Activated gamma-delta T cell treated with anti-CD3 and anti-CD28 coated beads, Interleukin-2, amount 50 U/mL, for 16 hours (primary cell): ENCODE measurements around the gene RBAK.
"Not testable (repeated sequence)": the region's sequence is repeated elsewhere in the genome, so short reads cannot be mapped to it uniquely, and the experiment has no call there.

Experiments used
- DNase-seq: peaks from one replicate; pipeline ENCODE4 v3.0.0-alpha.2; 2020; ENCODE audit warnings: low read depth

Gene RBAK

DNA sequence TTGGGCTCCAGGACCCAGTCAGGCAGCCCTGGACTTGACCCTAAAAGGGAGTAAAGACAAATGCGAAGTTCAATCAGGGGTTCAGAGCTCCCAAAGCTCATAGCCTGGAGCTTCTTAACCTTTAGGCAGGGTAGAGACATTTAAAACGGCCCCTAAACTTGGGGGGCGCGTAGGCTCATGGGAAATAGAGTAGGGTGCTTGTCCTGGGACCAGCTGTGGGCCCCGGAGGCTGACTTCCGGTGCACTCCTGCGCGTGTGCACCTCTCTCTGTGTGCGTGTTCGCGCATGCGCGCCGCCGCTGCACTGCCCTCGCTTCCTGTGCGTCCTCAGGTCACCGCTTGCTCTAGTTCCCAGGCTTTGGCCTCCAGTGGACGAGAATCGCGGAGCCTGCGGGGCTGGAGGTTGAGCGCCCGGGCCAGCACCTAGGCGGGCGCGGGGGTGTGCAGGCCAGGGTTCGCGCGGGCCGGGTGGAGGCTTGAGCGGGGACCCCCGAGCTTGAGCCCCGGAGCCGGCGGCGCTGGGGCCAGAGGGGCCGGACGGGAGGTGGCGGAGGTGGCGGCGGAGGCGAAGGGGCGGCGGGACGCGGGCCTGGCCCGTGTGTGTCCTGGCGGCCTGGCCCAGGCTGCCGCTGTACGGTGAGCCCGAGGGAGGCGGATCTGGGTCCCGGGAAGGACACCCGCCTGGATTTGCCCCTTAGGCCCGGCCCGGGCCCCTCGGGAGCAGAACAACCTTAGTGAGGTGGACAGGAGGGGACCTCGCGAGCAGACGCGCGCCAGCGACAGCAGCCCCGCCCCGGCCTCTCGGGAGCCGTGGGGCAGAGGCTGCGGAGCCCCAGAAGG, at the start of gene RBAK:
Gene RBAK, plus strand, starts transcription at position 303 of the 839 bp plus-strand sequence. CDS start 2,217 bp downstream, outside the sequence.
- peak; percentile 77 for DNase-seq

DNA sequence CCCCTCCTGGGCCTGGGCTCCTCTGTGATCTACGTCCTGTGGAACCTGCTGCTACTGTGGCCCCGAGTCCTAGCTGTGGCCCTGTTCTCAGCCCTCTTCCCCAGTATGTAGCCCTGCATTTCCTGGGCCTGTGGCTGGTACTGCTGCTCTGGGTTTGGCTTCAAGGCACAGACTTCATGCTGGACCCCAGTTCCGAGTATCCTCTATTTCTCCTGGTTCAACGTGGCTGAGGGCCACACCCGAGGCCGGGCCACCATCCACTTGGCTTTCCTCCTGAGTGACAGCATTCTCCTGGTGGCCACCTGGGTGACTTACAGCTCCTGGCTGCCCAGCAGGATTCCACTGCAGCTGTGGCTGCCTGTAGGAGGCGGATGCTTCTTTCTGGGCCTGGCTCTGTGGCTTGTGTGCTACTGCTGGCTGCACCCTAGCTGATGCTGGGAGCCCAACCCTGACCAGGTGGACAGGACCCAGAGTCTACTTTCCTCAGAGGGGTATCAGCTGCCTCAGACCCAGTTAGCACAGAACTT, 48.9 kb upstream of the RBAK start:
- DNase-seq: no peak

DNA sequence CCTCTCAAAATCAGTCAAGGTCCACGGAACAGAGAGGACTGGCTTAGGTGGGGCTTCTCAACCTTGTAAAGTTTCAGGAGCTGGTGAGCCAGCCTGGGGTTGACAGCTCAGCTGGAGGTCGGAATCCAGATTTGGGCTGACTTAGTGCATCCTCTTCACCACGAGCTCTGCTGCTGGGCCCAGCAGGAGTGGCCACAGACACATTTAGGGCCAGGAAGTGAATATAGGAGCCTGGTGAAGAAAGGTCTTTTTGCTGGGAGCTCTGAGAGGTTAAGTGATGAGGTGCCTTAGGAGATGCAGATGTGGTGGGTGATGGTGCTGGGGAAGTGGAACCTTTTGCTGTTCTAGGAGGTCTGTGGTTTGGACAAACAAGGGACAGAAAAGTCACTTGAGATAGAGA, 47.4 kb upstream of the RBAK start:
- no peak for DNase-seq

DNA sequence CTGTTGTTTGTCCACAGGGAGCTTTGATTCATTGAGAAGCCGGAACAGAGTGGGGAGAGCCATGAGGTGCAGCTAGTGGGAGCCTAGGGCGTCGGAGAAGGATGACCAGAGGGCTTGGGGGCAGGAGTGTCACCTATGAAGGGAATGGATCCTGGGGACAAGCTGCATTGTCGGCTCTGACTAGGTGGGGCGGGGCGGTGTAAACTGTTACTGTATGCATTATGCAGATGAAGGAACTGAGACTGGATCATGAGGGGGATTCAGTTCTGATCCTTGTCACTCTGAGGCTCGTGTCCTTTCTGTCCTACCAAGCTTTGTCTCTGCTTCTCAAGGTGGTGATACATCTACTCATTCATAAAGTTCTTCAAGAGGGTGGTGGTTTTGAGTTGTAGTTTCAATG, 46.8 kb upstream of the RBAK start:
- no peak for DNase-seq

DNA sequence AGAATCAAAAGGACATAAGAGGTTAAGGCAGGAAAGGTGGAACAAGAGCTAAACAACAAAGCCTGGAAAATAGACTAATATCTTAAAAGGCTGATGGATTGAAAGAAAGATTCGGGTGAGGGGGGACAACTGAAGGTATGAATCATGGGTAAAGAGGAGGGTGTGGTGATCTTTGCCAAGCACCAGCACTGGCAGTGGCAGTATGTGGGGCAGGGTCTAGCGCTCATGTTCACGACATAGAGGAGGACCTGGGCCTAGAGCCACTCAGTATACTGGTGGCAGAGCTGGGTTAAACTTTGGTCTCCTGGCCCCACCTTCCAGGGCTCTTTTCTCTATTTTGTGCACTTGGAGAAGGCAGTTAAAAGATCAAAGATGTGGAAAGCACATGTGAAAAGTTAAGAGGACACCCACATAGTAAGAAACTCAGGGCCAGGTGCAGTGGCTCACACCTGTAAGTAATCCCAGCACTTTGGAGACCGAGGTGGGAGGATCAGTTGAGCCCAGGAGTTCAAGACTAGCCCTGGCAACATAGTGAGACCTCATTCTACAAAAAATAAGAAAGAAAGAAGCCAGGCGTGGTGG, 46.2 kb upstream of the RBAK start:
- DNase-seq: no peak

- no peak for DNase-seq
Measured at GRCh38 chr7:5001003-5001402, 44.7 kb upstream of the RBAK start.

GRCh38 chr7:5001911-5002310, 43.7 kb upstream of the RBAK start:
- no peak for DNase-seq

DNA sequence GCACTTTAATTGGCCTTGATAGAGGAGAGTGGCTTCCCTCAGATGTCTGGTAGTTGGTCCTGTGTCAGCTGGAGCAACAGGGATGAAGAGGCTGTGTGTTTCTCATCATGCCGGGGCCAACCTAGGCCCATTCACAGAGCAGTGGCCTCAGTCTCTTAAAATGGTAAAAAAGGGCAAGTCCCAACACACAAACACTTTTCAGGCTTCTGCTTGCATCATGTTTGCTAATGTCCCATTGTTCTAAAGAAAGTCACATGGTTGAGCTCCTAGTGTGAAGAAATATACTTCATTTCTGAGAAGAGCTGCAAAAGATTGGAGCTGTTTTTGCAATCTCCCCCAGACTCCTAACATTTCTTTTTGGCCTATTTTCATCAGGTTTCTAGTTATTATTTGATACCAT, 40.6 kb upstream of the RBAK start:
- DNase-seq: no peak

- DNase-seq: no peak
Measured at GRCh38 chr7:5012985-5013384, 32.7 kb upstream of the RBAK start.

GRCh38 chr7:5015936-5016335, 29.7 kb upstream of the RBAK start:
- DNase-seq: not testable (repeated sequence)

DNA sequence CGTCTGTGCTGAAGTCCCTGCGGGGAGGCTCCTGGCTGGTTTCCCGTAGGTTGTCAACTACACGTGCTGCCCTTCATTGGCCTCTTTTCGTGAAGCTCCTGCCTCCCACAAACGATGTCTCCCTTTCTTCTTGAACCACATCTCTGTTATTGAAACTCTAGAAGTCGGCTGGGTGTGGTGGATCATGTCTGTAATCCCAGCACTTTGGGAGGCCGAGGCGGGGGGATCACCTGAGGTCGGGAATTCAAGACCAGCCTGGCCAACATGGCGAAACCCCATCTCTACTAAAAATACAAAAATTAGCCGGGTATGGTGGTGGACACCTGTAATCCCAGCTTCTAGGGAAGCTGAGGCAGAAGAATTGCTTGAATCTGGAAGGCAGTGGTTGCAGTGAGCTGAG, 28.0 kb upstream of the RBAK start:
- DNase-seq: not testable (repeated sequence)

DNA sequence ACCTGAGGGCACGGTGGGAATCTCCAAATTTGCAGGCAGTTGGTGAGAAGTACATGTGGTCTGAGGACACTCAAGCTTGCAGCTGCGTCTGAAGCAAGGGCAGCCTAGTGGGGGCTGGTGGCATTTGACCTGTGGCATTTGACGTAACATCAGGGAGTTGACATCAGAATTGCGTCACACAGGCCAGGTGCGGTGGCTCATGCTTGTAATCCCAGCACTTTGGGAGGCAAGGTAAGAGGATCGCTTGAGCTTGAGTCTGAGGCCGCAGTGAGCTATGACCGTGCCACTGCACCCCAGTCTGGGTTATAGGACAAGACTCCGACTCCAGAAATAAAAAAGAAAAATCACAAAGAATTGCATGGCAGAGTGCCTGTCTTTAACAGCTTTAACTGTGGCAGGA, 25.6 kb upstream of the RBAK start:
- DNase-seq: no peak

DNA sequence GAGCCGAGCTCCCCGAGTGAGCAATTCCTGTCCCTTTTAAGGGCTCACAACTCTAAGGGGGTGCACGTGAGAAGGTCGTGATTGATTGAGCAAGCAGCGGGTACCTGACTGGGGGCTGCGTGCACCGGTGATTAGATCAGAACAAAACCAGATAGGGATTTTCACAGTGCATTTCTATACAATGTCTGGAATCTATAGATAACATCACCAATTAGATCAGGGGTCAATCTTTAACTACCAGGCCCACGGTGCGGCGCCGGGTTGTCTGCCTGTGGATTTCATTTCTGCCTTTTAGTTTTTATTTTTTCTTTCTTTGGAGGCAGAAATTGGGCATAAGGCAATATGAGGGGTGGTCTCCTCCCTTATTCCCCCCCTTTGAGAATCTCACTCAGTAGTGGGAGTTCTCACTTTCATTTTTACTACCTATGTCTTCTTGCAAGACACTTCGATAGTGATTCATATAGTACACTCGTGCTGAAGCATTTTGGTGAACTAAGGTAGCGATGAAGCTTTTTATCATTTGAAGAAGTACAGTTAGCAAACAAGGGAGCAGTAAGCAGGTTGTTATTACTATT, 24.6 kb upstream of the RBAK start:
- not testable (repeated sequence) for DNase-seq

DNA sequence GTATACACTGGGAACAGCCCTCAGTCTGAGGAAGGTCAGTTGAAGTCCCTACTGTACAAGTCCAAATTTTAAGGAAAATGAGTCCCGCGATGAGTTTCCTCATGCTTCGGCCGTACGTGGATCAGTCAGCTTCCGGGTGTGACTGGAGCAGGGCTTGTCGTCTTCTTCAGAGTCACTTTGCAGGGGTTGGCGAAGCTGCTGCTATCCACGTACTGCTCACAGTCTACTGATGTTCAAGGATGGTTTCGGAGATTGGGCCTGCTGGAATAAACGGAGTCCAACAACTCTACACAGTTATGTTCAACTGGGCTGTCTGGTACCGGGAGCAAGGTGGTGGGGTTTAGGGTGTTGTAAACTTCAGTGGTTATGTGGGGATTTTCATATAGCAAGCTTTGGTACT, 22.0 kb upstream of the RBAK start:
- not testable (repeated sequence) for DNase-seq

DNA sequence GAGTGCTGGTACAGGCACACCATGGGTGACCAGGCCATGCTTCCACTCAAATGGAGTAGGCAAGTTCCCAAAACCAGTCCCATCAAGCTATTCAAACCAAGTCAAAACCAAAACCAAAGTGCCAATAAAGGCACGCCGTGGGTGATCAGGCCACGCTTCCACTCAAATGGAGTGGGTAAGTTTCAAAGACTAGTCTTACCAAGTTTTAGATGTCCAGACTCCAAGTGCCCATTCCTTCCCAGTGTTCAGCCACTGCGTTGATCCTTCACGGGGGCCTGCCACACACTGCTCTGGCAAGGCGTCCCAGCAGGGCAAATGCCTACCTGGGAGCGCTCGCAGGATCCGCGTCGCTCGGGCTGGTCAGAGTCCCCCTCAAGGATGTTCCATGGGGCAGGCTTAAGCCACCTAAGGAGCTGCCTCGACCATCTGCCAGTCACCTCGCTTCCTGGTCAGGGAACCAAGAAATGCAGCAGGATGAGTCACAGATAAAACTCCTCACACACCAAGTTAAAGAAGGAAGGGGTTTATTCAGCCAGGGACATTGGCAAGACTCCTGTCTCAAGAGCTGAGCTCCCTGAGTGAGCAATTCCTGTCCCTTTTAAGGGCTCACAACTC, 17.8 kb upstream of the RBAK start:
- DNase-seq: not testable (repeated sequence)

- DNase-seq: not testable (repeated sequence)
Measured at GRCh38 chr7:5033186-5033585, 12.5 kb upstream of the RBAK start.

DNA sequence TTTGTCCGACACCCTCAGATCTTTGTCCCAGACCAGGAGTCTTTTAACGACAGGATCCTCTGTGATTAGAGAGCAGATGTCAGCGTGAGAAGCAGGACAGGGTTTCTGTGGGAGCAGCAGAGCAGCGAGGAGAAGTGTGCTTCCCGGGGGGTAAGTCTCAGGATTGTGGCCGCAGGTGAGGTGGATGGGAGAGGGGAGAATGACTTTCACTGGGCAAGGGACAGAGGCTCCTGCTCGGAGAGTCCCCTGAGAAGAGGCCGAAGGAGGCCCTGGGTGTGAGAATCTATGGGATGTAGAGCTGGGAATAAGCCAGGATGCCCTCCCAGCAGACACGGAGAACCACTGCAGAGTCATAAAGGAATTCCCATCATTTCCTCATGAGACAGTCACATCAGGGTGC, 10.4 kb upstream of the RBAK start:
- DNase-seq: no peak

DNA sequence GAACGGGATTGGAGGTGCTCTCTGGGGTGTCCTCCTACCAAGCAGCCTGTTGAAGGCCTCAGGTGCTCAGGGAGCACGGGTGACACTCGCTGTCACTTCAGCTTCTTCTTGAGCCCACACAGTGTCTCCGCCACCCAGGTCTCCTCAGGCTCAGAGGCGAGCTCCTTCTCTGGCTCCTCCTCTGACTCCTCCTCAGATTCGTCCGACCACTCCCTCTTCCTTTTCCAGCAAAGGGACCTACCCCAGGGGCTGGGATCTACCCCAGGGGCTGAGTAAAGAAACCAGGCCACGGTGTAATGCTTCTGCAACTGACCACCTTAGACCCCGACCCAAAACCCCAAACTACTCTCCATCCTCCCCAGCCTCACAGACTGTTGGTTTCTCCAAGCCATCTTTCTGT, 9.2 kb upstream of the RBAK start:
- no peak for DNase-seq

DNA sequence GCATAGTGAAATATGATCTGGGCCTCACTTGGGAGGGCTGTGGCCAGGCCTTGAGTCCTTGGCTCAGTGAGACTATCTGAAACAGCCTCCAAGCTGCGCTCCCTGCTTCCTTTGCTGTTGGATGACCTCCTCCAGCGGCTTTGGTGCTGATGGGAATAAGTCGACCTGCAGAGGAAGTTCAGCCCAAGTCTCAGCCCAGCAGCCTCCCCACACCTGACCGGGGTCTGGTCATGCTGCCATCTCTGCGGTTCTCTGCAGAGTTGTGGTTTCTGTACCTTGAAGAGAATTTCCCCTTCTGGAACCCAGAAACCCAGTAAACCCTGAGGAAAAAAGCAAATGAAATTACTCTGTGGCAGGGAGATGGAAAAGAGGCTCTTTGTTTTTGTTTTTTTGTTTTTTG, 4.6 kb upstream of the RBAK start:
- no peak for DNase-seq

DNA sequence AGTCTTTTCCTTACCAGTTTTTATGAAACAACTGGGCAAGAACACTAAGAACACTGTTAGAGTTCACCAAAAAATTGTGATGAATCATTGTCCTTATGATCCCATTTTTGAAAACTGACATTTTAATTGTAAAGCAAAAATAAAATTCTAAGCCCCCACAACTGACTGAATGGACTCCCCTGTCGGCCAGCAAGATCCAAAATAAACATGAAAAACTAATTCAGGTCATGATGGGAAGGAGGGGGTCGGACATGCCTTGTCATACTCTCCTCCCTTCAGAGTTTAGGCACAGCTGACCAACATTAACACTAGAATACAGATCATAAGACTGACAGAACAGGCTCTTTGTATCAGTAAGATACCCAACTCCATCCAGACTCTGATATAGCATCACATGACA, 2.0 kb upstream of the RBAK start:
- DNase-seq: no peak

GRCh38 chr7:5046397-5046732, 705 bp downstream of the RBAK start:
- not testable (repeated sequence) for DNase-seq

DNA sequence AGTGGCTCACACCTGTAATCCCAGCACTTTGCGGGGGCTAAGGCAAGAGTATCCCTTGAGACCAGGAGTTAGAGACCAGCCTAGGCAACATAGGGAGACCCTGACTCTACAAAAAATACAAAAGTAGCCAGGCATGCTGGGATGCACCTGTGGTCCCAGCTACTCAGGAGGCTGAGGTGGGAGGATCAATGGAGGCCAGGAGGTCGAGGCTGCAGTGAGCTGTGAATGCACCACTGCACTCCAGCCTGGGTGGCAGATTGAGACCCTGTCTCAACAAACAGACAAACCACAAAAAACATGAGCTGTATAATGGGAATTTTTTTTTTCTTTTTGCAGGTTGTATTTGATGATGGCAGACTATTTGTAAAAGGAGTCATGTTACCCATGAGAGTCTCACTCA, 1.5 kb downstream of the RBAK start:
- DNase-seq: not testable (repeated sequence)

- no peak for DNase-seq
Measured at GRCh38 chr7:5050676-5051075, 5.0 kb downstream of the RBAK start.
